GM23338 (cell line): ENCODE measurements around the gene ZNF665.

Source experiments
- CREB1 ChIP-seq: fragments of 250-450 bp; sonication (Bioruptor Pico); IDR thresholded peaks from 2 replicates; pipeline ENCODE4 v1.5.0; 2020; ENCODE audit warnings: low read depth, mild to moderate bottlenecking, moderate library complexity
- EZH2 ChIP-seq: fragments of 200-600 bp; sonication (generic); IDR thresholded peaks from one replicate; pipeline ENCODE4 v1.8.0; 2017; ENCODE audit warnings: antibody characterized with exemption, mild to moderate bottlenecking, low read depth; ENCODE audit not compliant: unreplicated experiment
- EZH2phosphoT487 ChIP-seq: fragments of 200-600 bp; sonication (generic); IDR thresholded peaks from one replicate; pipeline ENCODE4 v1.8.1; 2018; ENCODE audit warnings: antibody characterized with exemption; ENCODE audit not compliant: unreplicated experiment
- POLR2AphosphoS5 ChIP-seq: IDR thresholded peaks from 2 replicates; pipeline ENCODE4 v1.6.1; 2016; ENCODE audit warnings: antibody characterized with exemption, low read depth
- STAT1 ChIP-seq: IDR thresholded peaks from one replicate; pipeline ENCODE4 v1.6.1; 2016; ENCODE audit warnings: antibody characterized with exemption; ENCODE audit not compliant: unreplicated experiment
- ZNF331 ChIP-seq: fragments of 250-450 bp; sonication (Bioruptor Pico); IDR thresholded peaks from 2 replicates; pipeline ENCODE4 v1.5.0; 2020; ENCODE audit warnings: low read depth, mild to moderate bottlenecking, moderate library complexity
- TF ChIP-seq, protein P1 (sequence below), 2 experiments: fragments of 200-600 bp in 1 of 2; sonication (generic) in 1 of 2; conservative IDR thresholded peaks; 2 replicates each; pipeline versions ENCODE4 v1.5.1 to v1.6.1; 2016 to 2017; ENCODE audit warnings: antibody characterized with exemption in 2 of 2, low read depth in 2 of 2, mild to moderate bottlenecking in 2 of 2, moderate library complexity in 1 of 2
- TF ChIP-seq, protein P2 (sequence below): IDR thresholded peaks from 2 replicates; pipeline ENCODE4 v1.6.1; 2016; ENCODE audit warnings: antibody characterized with exemption
- TF ChIP-seq, protein P3 (sequence below): IDR thresholded peaks from one replicate; pipeline ENCODE4 v1.6.1; 2018; ENCODE audit warnings: antibody characterized with exemption; ENCODE audit not compliant: unreplicated experiment

DNA sequence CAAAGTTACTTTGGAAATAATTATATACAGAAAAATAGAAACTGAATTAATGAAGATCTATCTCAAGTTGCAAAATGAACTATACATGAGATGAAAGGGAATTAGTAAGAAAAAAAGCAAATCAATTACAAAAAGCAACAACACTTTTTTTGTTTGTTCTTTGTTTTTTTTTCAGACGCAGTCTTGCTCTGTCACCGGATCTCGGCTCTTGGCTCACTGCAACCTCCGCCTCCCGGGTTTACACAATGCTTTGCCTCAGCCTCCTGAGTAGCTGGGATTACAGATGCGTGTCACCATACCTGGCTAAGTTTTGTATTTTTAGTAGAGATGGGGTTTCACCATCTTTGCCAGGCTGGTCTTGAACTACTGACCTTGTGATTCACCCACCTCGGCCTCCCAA, 62.7 kb downstream of the ZNF665 start:
- TF ChIP-seq, protein P1, sequence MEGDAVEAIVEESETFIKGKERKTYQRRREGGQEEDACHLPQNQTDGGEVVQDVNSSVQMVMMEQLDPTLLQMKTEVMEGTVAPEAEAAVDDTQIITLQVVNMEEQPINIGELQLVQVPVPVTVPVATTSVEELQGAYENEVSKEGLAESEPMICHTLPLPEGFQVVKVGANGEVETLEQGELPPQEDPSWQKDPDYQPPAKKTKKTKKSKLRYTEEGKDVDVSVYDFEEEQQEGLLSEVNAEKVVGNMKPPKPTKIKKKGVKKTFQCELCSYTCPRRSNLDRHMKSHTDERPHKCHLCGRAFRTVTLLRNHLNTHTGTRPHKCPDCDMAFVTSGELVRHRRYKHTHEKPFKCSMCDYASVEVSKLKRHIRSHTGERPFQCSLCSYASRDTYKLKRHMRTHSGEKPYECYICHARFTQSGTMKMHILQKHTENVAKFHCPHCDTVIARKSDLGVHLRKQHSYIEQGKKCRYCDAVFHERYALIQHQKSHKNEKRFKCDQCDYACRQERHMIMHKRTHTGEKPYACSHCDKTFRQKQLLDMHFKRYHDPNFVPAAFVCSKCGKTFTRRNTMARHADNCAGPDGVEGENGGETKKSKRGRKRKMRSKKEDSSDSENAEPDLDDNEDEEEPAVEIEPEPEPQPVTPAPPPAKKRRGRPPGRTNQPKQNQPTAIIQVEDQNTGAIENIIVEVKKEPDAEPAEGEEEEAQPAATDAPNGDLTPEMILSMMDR (conservative IDR thresholded peaks at IDR 0.05; ENCODE audit: low read depth in 2 of 2), result no peak
- TF ChIP-seq, protein P2, sequence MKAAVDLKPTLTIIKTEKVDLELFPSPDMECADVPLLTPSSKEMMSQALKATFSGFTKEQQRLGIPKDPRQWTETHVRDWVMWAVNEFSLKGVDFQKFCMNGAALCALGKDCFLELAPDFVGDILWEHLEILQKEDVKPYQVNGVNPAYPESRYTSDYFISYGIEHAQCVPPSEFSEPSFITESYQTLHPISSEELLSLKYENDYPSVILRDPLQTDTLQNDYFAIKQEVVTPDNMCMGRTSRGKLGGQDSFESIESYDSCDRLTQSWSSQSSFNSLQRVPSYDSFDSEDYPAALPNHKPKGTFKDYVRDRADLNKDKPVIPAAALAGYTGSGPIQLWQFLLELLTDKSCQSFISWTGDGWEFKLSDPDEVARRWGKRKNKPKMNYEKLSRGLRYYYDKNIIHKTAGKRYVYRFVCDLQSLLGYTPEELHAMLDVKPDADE, result no peak
- TF ChIP-seq POLR2AphosphoS5 (no peak), EZH2phosphoT487 (no peak), EZH2 (no peak), CREB1 (no peak), ZNF331 (no peak), STAT1 (no peak)
- TF ChIP-seq, protein P3, sequence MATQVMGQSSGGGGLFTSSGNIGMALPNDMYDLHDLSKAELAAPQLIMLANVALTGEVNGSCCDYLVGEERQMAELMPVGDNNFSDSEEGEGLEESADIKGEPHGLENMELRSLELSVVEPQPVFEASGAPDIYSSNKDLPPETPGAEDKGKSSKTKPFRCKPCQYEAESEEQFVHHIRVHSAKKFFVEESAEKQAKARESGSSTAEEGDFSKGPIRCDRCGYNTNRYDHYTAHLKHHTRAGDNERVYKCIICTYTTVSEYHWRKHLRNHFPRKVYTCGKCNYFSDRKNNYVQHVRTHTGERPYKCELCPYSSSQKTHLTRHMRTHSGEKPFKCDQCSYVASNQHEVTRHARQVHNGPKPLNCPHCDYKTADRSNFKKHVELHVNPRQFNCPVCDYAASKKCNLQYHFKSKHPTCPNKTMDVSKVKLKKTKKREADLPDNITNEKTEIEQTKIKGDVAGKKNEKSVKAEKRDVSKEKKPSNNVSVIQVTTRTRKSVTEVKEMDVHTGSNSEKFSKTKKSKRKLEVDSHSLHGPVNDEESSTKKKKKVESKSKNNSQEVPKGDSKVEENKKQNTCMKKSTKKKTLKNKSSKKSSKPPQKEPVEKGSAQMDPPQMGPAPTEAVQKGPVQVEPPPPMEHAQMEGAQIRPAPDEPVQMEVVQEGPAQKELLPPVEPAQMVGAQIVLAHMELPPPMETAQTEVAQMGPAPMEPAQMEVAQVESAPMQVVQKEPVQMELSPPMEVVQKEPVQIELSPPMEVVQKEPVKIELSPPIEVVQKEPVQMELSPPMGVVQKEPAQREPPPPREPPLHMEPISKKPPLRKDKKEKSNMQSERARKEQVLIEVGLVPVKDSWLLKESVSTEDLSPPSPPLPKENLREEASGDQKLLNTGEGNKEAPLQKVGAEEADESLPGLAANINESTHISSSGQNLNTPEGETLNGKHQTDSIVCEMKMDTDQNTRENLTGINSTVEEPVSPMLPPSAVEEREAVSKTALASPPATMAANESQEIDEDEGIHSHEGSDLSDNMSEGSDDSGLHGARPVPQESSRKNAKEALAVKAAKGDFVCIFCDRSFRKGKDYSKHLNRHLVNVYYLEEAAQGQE, result no peak
